Epithelial cell of esophagus (primary cell): ENCODE measurements around the gene CAPZA2.

Experiments
- DNase-seq: peaks from one replicate; pipeline ENCODE4 v3.0.0; 2010; ENCODE audit warnings: low read depth
- H3K4me3 ChIP-seq: 2 replicates; pipeline ENCODE4 v1.5.1; 2011; ENCODE audit warnings: mild to moderate bottlenecking, low read length, control low read depth
- TF ChIP-seq, protein P1 (sequence below): IDR thresholded peaks from 2 replicates; pipeline ENCODE4 v1.5.1; 2011; ENCODE audit warnings: low read depth, mild to moderate bottlenecking, low read length, control low read depth, inconsistent platforms; ENCODE audit not compliant: insufficient read depth; ENCODE audit errors: missing control alignments

The CAPZA2 gene

DNA sequence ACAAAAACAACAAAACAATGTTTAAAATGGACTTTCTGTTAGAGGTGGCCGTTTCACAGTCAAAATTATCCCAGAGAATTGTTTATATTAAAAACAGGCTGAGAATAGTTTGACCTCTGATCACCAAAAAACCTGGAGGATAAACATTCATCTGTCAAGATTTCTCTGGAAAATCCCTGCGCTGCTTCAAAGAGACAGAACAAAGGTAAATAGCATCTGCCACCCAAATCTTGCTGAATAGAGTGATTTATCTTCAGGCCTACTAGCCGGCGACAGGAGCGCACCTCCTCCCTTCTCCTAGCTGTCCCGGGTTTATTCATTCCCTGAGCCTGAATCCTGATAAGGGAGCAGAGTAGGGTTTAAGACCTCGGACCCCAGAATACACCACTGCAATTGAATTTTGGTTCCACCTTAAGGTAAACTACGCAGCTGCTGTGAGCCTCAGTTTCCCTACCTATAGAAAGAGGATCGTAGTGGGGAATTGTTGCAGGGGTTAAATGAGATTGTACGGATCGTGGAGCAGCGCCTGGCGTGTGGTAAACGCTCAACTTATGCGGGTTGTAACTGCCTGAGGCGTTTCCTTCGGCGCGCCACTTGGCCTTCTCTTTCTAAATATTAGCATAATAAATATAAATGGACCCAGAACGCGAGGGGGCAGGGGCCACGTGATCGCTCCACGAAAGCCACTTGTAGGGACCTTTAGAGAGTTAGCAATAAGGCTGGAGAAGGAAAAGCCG, 90.4 kb downstream of the CAPZA2 start:
- peak overlapping the region; percentile 71 for H3K4me3 ChIP-seq
- DNase-seq, result no peak
- TF ChIP-seq, protein P1, sequence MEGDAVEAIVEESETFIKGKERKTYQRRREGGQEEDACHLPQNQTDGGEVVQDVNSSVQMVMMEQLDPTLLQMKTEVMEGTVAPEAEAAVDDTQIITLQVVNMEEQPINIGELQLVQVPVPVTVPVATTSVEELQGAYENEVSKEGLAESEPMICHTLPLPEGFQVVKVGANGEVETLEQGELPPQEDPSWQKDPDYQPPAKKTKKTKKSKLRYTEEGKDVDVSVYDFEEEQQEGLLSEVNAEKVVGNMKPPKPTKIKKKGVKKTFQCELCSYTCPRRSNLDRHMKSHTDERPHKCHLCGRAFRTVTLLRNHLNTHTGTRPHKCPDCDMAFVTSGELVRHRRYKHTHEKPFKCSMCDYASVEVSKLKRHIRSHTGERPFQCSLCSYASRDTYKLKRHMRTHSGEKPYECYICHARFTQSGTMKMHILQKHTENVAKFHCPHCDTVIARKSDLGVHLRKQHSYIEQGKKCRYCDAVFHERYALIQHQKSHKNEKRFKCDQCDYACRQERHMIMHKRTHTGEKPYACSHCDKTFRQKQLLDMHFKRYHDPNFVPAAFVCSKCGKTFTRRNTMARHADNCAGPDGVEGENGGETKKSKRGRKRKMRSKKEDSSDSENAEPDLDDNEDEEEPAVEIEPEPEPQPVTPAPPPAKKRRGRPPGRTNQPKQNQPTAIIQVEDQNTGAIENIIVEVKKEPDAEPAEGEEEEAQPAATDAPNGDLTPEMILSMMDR, result no peak

DNA sequence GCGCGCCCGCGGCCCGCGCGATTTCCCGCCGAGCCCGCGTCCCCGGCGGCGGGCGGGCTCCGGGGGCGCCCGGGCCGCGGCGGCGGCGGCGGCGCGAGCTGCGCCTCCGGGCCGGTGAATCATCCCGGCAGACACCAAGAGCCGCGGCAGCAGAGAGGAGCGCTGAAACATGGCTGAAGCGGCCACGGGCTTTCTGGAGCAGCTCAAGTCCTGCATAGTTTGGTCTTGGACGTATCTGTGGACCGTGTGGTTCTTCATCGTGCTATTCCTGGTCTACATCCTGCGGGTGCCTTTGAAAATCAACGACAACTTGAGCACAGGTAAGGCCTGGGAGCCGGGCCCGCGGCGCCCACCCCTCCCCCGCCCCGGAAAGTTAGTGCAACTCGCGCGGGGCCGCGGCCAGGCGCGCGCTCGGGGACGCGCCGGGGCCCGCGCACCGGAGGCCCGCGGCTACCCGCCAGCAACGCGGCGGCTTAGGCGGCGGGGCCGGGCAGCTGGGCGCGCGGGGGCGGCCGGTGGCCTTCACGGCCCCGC, 91.1 kb downstream of the CAPZA2 start, which contains the start of gene ST7:
Gene ST7, plus strand, starts transcription at position 130 of the 534 bp plus-strand sequence. Its CDS starts 40 bp downstream, at position 170.
- DNase-seq, result peak; percentile 79
- TF ChIP-seq, protein P1, result no peak
- peak within 1 kb of the TSS; percentile 71 for H3K4me3 ChIP-seq

DNA sequence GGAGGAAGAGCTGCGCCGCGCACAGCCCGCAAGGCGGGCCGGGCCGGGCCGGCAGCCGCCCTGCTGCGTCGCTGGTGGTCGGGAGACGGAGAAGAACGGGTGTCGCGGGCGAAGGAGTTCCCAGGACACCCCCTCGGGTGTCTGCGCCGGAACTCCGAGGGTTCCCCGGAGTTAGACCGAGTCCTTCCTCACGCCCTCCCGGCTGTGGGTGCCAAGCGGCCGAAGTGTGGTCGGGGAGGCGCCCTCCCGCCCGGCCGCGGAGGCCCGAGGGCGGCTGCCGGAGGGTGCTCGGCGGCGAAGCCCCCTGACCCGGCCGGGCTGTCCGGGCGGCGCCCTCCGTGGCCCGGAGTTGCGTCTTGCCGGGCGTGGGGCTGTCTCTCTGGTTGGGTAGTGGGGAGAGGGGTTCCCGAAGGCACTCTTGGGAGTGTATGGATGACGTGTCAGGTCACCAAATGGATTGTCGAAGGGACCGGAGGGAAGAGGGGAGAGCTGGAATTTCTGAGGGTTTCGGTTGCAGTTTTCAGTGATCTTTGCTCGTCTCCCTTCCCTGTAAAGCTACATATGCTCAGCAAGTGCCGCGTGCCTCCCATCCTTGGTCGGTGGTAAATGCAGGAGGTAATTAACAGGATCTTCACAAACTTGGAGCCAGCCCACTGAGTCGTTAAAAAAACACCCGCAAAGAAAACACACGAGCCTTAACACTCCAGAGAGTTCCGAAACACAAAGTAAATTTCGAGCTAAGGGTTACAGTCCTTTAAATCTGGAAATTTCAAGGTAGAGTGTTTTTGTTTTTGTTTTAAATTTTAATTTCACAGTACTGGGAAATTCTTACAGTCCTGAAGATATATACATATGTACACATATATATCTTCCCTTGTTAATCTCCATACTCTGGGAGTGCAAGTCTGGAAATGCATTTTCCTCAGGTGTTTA, 91.8 kb downstream of the CAPZA2 start:
- H3K4me3 ChIP-seq, result peak overlapping the region; percentile 70
- DNase-seq, result peak; percentile 72

DNA sequence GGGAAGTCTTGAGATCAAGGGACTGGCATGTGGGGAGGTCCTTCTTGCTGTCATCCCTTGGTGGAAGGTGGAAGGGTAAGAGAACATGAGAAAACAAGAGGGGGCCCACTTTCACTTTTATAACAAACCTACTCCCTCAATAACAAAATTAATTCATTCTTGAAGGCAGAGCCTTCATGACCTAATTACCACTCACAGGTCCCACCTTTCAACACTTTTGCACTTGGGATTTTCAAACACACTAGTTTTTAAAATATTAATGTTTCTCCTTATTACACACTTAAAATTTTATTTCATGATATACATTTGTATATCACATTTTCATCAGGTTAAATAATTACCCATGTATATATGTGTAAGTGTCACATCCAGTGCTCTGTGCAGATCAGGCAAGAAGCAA, 93.0 kb downstream of the CAPZA2 start:
- no peak for DNase-seq
- TF ChIP-seq, protein P1, result no peak
- H3K4me3 ChIP-seq, result peak overlapping the region; percentile 70

More for the DNA sequence above, 91.8 kb downstream of the CAPZA2 start:
- TF ChIP-seq, protein P1, result no peak

DNA sequence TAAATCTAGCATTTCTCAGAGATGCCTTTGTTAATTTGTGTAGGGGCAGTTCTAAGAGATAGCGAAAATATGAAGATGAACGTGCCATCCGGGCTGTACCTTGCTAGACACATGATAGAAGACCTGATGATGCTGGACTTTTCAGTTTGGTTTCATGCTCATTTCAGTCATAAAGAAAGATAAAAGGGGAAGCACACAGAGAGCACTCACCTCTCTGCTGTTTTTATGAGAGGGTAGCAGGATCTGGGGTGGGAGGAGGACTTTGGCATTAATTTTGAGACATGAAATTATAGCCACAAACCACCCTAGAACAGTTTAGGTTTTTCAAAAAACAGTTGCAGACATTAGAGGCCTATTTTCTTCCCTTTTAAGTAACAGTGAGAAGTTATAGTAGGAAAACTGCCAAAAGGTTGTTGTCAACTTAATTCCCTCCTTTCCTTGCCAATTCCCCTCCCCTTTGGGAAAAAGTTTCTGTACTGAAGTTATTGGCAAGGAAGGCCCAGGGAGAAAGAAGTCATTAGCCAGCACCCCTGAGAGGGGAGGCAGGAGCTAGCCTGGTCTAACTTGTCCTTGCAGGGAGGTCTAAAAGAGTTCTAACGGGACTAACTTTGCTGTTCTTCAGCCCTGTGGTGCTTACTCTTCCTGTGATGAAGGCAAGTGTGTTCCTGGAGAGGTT, 93.6 kb downstream of the CAPZA2 start:
- no peak for DNase-seq

DNA sequence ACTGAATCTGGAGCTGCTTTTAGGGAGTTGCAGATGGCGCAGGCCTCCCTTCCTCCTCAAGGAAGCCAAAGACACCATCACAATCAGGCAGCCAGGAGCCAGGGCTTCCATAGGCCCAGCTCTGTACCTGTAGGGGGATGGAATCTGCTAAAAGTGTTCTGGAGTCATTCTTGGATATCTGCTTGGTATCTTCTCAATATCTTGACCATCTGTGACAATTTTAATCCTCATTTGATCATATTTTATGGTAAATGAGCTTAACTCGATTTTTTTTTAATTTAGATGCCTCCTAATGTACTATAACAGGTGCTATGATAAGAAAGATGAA, 94.1 kb downstream of the CAPZA2 start:
- no peak for DNase-seq
- H3K4me3 ChIP-seq, result no peak overlapping the region
- TF ChIP-seq, protein P1, result no peak

More for the DNA sequence above, 93.6 kb downstream of the CAPZA2 start:
- TF ChIP-seq, protein P1, result no peak
- no peak overlapping the region for H3K4me3 ChIP-seq
